Esophagus squamous epithelium (tissue), 5 donors: ENCODE data around the gene VGLL4. TPM values are rescaled to one million over a fixed set of nuclear protein-coding genes. Genes with fewer than 3 reads are reported as not detected.

ENCODE experiments used
- DNase-seq: peaks from one replicate; lab custom pipeline; 2025; lab: John Stamatoyannopoulos, UW
- H3K27ac ChIP-seq, 4 donors: fragments of 200-600 bp; sonication (generic); one replicate each; pipeline ENCODE4 v1.5.1; 2016 to 2019; ENCODE audit warnings: mild to moderate bottlenecking in 1 of 4
- H3K27me3 ChIP-seq, 4 donors: fragments of 200-600 bp; sonication (generic); 1 replicate in 3 of 4; 2 replicates in 1 of 4; pipeline versions ENCODE4 v1.5.1 to v1.6.0; 2017 to 2021; ENCODE audit warnings: antibody characterized with exemption in 1 of 4
- H3K36me3 ChIP-seq, 3 donors: fragments of 200-600 bp; sonication (generic); one replicate each; pipeline ENCODE4 v1.5.1; 2016 to 2019
- H3K4me1 ChIP-seq, 3 donors: fragments of 200-600 bp; sonication (generic); one replicate each; pipeline ENCODE4 v1.5.1; 2017 to 2019
- H3K4me3 ChIP-seq, 4 donors: fragments of 200-600 bp; sonication (generic); 1 replicate in 3 of 4; 2 replicates in 1 of 4; pipeline ENCODE4 v1.5.1; 2016 to 2019; ENCODE audit warnings: mild to moderate bottlenecking in 2 of 4, moderate library complexity in 1 of 4
- H3K9me3 ChIP-seq, 3 donors: fragments of 200-600 bp; sonication (generic); one replicate each; pipeline ENCODE4 v1.5.1; 2016 to 2019
- POLR2A ChIP-seq, 4 donors: fragments of 450-650 bp; IDR thresholded peaks; one replicate each; pipeline ENCODE4 v1.6.1; 2017; ENCODE audit warnings: antibody characterized with exemption in 4 of 4, mild to moderate bottlenecking in 4 of 4, moderate library complexity in 3 of 4
- WGBS, 2 donors: methylation state at CpG; one replicate each; pipeline ENCODE4 v1.1.5; 2018; 5-methylcytosine and 5-hydroxymethylcytosine counted together
- intact Hi-C: fragments of 100-400 bp; cut with DNase I; formaldehyde crosslinking; loops from one replicate; pipeline ENCODE4 v1.15.0; 2022
- total RNA-seq, 4 donors: library from RNA; depleted of rRNA; stranded (reverse); fragments of >200 nt; gene quantifications; one replicate each; pipeline ENCODE4 v1.1.0, GENCODE V29; 2016
- TF ChIP-seq, protein P1 (sequence below), 6 experiments: fragments of 450-650 bp in 4 of 6; fragments of 200-600 bp in 2 of 6; sonication (generic) in 2 of 6; IDR thresholded peaks; one replicate each; pipeline ENCODE4 v1.5.1; 2016 to 2019; ENCODE audit warnings: antibody characterized with exemption in 6 of 6, mild to moderate bottlenecking in 4 of 6, moderate library complexity in 4 of 6
- donor health status: DM: yes; HTN: yes; CAD: no.

VGLL4 gene
- total RNA-seq, 4 donors from 2014 or later, result 31.8 to 50.0 (median 44.5) TPM

DNA sequence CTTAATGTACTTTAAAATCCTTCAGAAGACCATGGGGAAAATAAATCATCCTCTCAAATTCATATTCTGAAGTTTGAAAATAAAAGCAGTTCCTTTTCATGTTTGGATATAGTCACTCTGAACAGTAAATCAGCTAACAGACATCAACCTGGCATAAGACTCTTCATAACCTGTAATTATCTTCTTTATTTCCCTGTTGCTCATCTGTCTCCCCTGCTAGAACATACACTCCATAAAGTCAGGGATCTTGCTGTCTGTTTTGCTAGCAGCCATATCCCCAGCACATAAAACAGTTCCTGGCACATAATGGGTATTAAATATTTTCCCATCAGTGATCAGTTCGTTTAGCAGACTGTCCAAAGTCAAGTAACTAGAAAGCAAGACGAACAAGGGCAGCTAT, 11.2 kb downstream of the VGLL4 start:
- 29 to 44% methylated on average over 2 of the region's 2 CpGs for WGBS, 2 donors

DNA sequence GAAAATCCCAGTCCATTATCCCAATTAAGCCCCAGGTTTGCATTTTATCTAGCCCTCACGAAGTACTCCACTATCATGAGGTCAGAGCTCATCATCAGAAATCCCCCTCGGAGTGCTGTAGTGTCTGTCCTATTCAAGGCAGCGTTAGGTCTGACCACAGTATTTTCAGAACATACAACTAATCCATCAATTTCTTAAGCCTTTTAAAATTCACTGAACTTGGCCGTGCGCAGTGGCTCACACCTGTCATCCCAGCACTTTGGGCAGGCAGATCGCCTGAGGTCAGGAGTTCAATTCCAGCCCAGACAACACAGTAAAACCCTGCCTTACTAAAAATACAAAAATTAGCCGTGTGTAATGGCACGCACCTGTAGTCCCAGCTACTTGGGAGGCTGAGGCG, 11.9 kb downstream of the VGLL4 start:
- no peaks in the 10 kb centered on the region for H3K36me3 ChIP-seq
- peaks cover 8 to 95% (median 25%) of the 10 kb centered on the region in 3 donors for H3K4me1 ChIP-seq
- 54 to 74% methylated on average over 9 of the region's 9 CpGs for WGBS, 2 donors
- no peaks in the 10 kb centered on the region for H3K9me3 ChIP-seq
- H3K4me3 ChIP-seq, result no peak overlapping the region
- no peaks in the 10 kb centered on the region for H3K27me3 ChIP-seq
- no peak for DNase-seq
- H3K27ac ChIP-seq, result peak overlapping the region in 1 of 4 donors; percentile 57
- intact Hi-C loops, result no loop called here
- TF ChIP-seq, protein P1, sequence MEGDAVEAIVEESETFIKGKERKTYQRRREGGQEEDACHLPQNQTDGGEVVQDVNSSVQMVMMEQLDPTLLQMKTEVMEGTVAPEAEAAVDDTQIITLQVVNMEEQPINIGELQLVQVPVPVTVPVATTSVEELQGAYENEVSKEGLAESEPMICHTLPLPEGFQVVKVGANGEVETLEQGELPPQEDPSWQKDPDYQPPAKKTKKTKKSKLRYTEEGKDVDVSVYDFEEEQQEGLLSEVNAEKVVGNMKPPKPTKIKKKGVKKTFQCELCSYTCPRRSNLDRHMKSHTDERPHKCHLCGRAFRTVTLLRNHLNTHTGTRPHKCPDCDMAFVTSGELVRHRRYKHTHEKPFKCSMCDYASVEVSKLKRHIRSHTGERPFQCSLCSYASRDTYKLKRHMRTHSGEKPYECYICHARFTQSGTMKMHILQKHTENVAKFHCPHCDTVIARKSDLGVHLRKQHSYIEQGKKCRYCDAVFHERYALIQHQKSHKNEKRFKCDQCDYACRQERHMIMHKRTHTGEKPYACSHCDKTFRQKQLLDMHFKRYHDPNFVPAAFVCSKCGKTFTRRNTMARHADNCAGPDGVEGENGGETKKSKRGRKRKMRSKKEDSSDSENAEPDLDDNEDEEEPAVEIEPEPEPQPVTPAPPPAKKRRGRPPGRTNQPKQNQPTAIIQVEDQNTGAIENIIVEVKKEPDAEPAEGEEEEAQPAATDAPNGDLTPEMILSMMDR (IDR thresholded peaks at IDR 0.05), result no peak
- no peak for TF ChIP-seq POLR2A (IDR thresholded peaks at IDR 0.05)

More for the DNA sequence above, 11.2 kb downstream of the VGLL4 start:
- peak overlapping the region in 1 of 4 donors; percentile 57 for H3K27ac ChIP-seq
- intact Hi-C loops, result no loop called here
- no peaks in the 10 kb centered on the region for H3K36me3 ChIP-seq
- TF ChIP-seq, protein P1 (IDR thresholded peaks at IDR 0.05), result no peak
- no peak for TF ChIP-seq POLR2A (IDR thresholded peaks at IDR 0.05)
- H3K4me1 ChIP-seq, result peaks cover 8 to 94% (median 25%) of the 10 kb centered on the region in 3 donors
- DNase-seq, result no peak
- H3K27me3 ChIP-seq, result no peaks in the 10 kb centered on the region
- H3K9me3 ChIP-seq, result no peaks in the 10 kb centered on the region
- H3K4me3 ChIP-seq, result no peak overlapping the region

DNA sequence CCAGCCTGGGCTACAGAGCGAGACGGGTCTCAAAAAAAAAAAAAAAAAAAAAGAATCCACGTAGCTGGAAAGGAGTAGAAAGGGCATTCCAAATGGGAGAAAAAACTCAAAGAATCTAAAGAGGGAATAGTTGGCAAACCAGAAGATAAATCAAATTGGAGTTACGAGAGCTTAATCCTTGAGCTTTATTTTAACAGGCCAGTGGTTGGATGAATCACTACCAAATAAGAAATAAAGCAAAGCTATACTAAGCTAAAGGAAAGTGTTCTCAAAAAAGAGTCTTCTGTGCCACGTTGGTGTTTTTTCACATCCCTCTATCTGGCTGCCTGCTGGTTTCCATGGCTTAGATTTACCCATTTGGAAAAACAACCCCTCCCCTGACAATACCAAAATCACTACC, 14.0 kb downstream of the VGLL4 start:
- intact Hi-C loops, result no loop called here
- peaks cover 13 to 95% (median 21%) of the 10 kb centered on the region in 3 donors for H3K4me1 ChIP-seq
- H3K9me3 ChIP-seq, result no peaks in the 10 kb centered on the region
- H3K36me3 ChIP-seq, result no peaks in the 10 kb centered on the region
- TF ChIP-seq, protein P1 (IDR thresholded peaks at IDR 0.05), result no peak
- TF ChIP-seq POLR2A (IDR thresholded peaks at IDR 0.05), result no peak
- no peak for DNase-seq
- no peak overlapping the region for H3K4me3 ChIP-seq
- H3K27ac ChIP-seq, result peak overlapping the region in 2 of 4 donors; percentile 3 to 36
- WGBS, 2 donors, result 26 to 45% methylated on average over 4 to 5 of the region's 5 CpGs
- H3K27me3 ChIP-seq, result no peaks in the 10 kb centered on the region

DNA sequence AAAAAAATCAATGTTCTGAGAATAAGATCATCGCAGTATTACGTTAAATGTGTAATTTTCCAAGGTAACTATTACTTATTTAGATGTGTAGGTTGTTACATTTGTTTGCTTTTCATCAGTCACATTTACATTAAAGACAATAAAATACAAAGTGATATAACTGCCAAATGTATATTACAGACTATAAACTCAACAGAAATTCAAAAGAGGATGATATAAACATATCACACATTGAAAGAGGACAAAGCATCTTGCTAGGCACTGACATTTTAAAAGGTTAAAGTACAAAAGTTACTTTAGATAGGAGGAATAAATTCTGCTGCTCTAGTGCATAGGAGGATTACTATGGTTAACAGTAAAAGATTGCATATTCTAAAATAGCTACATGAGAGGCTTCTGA, 16.1 kb downstream of the VGLL4 start:
- 74 to 98% methylated on average over 2 of the region's 2 CpGs for WGBS, 2 donors
- TF ChIP-seq, protein P1 (IDR thresholded peaks at IDR 0.05), result no peak
- TF ChIP-seq POLR2A (IDR thresholded peaks at IDR 0.05), result no peak
- intact Hi-C loops, result no loop called here
- Histone ChIP-seq H3K27me3 (no peaks in the 10 kb centered on the region), H3K9me3 (no peaks in the 10 kb centered on the region), H3K36me3 (no peaks in the 10 kb centered on the region), H3K27ac (no peak overlapping the region), H3K4me1 (peaks cover 12 to 93% (median 24%) of the 10 kb centered on the region in 3 donors), H3K4me3 (no peak overlapping the region)
- DNase-seq, result no peak

DNA sequence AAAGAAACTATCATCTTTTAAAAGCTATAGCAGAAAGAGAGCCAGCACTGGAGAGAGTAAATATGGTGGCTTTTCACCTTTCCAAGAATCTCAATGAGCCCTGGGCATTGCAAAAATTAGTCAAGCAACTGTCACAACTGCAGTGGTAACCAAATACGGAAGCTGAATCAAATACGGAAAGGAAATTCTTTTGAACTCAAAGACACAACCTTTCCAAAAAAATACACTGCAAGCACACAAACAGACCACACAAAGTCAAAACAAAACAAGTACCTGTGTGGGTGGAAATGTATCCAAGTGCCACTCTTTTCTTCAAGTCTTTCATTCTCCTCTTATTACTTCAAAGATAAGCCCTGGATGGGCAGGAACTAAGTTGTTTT, 17.6 kb downstream of the VGLL4 start:
- Histone ChIP-seq H3K9me3 (no peaks in the 10 kb centered on the region), H3K36me3 (no peaks in the 10 kb centered on the region), H3K27ac (no peak overlapping the region), H3K4me1 (peaks cover 12 to 80% (median 24%) of the 10 kb centered on the region in 3 donors), H3K4me3 (no peak overlapping the region), H3K27me3 (no peaks in the 10 kb centered on the region)
- 41 to 47% methylated on average over 2 of the region's 2 CpGs for WGBS, 2 donors
- intact Hi-C loops, result no loop called here
- TF ChIP-seq POLR2A (IDR thresholded peaks at IDR 0.05), result no peak
- TF ChIP-seq, protein P1 (IDR thresholded peaks at IDR 0.05), result no peak
- no peak for DNase-seq
